ENCODE results near the gene PHACTR3. TPM values are rescaled to one million over a fixed set of nuclear protein-coding genes. Genes with fewer than 3 reads are reported as not detected.

Gene PHACTR3
- total and polyA plus RNA-seq, 2 experiments from 2014 or later: 0.45 to 0.61 TPM

DNA sequence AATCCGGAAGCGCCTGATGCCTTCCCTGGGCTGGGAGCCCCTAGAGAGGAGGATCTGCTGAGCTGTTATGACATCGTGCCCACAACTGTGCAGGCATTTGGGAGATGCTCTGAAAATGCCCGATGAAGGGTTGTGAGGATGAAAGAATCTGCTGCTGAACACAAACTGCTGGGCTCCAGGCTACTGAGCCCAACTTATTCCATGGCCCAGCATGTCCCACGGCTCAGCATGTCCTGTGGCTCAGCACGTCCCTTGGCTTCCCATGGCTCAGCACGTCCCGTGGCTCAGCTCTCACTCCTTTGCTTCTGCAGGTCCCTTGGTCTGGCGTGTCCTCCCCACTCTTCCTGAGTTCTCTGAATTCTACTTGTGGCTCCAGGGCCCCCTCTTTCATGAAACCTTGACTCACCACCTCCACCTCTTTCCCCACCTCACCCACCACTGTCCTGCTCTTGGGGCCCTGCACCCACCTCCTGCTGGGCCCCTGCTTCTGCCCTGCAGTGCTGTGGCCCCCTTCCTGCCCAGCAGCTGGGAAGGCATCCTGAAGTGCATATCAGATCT is 80.4 kb downstream of the PHACTR3 start:
- no peaks in the 10 kb centered on the region for H3K36me3 Mint-ChIP-seq (ENCODE audit: low read depth)
- peaks cover 9% of the 10 kb centered on the region for H3K27me3 Mint-ChIP-seq (ENCODE audit: insufficient read depth, low read depth, poor library complexity)
- H3K27ac ChIP-seq (ENCODE audit: low read depth): no peak overlapping the region
- H3K27ac Mint-ChIP-seq: no peak overlapping the region
- H3K36me3 ChIP-seq (ENCODE audit: insufficient read depth): no peaks in the 10 kb centered on the region
- no peak for ATAC-seq
- H3K9me3 Mint-ChIP-seq: no peaks in the 10 kb centered on the region
- TF ChIP-seq EZH2 (IDR thresholded peaks at IDR 0.05; ENCODE audit: low read depth, unreplicated experiment) (no peak), CTCF (conservative IDR thresholded peaks at IDR 0.05; ENCODE audit: low read depth in 2 of 2) (no peak), ZNF462 (CRISPR knock-in tag; IDR thresholded peaks at IDR 0.05) (no peak), JUNB (IDR thresholded peaks at IDR 0.05; ENCODE audit: unreplicated experiment) (no peak), POLR2AphosphoS5 (IDR thresholded peaks at IDR 0.05; ENCODE audit: low read depth) (no peak), ETS1 (IDR thresholded peaks at IDR 0.05) (no peak), REST (IDR thresholded peaks at IDR 0.05; ENCODE audit: unreplicated experiment) (no peak), NANOG (IDR thresholded peaks at IDR 0.05; ENCODE audit: borderline replicate concordance) (no peak), STAT1 (IDR thresholded peaks at IDR 0.05; ENCODE audit: unreplicated experiment) (no peak), EZH2phosphoT487 (IDR thresholded peaks at IDR 0.05; ENCODE audit: unreplicated experiment) (no peak), CREB1 (CRISPR knock-in tag; IDR thresholded peaks at IDR 0.05; ENCODE audit: low read depth) (no peak), ZNF114 (CRISPR knock-in tag; IDR thresholded peaks at IDR 0.05) (no peak), ZNF331 (CRISPR knock-in tag; IDR thresholded peaks at IDR 0.05; ENCODE audit: low read depth) (no peak)
- no peak for DNase-seq (ENCODE audit: low spot score)
- H3K4me3 Mint-ChIP-seq: no peak overlapping the region
- H3K4me1 ChIP-seq (ENCODE audit: insufficient read depth): no peaks in the 10 kb centered on the region
- H3F3A ChIP-seq (replicated peaks; ENCODE audit: low read depth): no peaks in the 10 kb centered on the region
- peaks cover 4% of the 10 kb centered on the region; the same call in 1 of the 3 replicates for H3K4me1 Mint-ChIP-seq
- peaks cover 5% of the 10 kb centered on the region; the same call in 1 of the 2 replicates for H3K9me2 ChIP-seq (ENCODE audit: insufficient read depth)
- H3K4me3 ChIP-seq: no peak overlapping the region
- H3K4me2 ChIP-seq: no peak overlapping the region
- no peaks in the 10 kb centered on the region for H3K79me2 ChIP-seq (replicated peaks; ENCODE audit: insufficient read depth)
- no peaks in the 10 kb centered on the region for H3K27me3 ChIP-seq (ENCODE audit: insufficient read depth)
- no peaks in the 10 kb centered on the region for H4K20me1 ChIP-seq (replicated peaks; ENCODE audit: insufficient read depth)
- H2AFZ ChIP-seq: no peak overlapping the region
